SK-N-SH (cell line): ENCODE data around the gene LOXL4. TPM values are rescaled to one million over a fixed set of nuclear protein-coding genes. Genes with fewer than 3 reads are reported as not detected.

ENCODE experiments used
- CTCF ChIA-PET: fragments of 300-600, 350-600 bp; formaldehyde crosslinking; extraction: SDS; loops from one replicate; lab custom pipeline; 2021; lab: Yijun Ruan, JAX
- POLR2A ChIA-PET: fragments of 350-600 bp; sonication (Branson Sonifier 250); formaldehyde crosslinking; extraction: SDS; loops from one replicate; lab custom pipeline; 2020; ENCODE audit warnings: antibody characterized with exemption, inconsistent platforms; lab: Yijun Ruan, JAX
- DNase-seq: peaks from one replicate; pipeline ENCODE4 v3.0.0; 2012
- H2AFZ ChIP-seq: fragments of 200-600 bp; sonication (generic); 2 replicates; pipeline ENCODE4 v1.8.1; 2016; ENCODE audit warnings: antibody characterized with exemption, mild to moderate bottlenecking, low read depth
- H3F3A ChIP-seq: fragments of 200-600 bp; sonication (generic); replicated peaks from 2 replicates; pipeline ENCODE3; 2016; ENCODE audit warnings: antibody characterized with exemption, mild to moderate bottlenecking; ENCODE audit not compliant: insufficient read depth
- H3K27ac ChIP-seq, 2 experiments: fragments of 200-500 bp in 1 of 2; fragments of 200-600 bp in 1 of 2; sonication (Bioruptor generic) in 1 of 2; sonication (generic), shearing (Covaris generic) in 1 of 2; 2 replicates each; pipeline versions ENCODE4 v1.5.1 to v1.6.1; 2014 to 2016; ENCODE audit warnings: low read depth in 2 of 2, inconsistent platforms in 1 of 2, low read length in 1 of 2, mild to moderate bottlenecking in 1 of 2, mixed read lengths in 1 of 2
- H3K27me3 ChIP-seq: fragments of 200-600 bp; sonication (generic), shearing (Covaris generic); 2 replicates; pipeline ENCODE4 v1.6.1; 2016; ENCODE audit warnings: mixed run types; ENCODE audit not compliant: insufficient read depth
- H3K36me3 ChIP-seq, 2 experiments: fragments of 200-500 bp in 1 of 2; fragments of 200-600 bp in 1 of 2; sonication (Bioruptor generic) in 1 of 2; sonication (generic) in 1 of 2; replicated peaks in 1 of 2; 2 replicates each; pipeline versions ENCODE3 to v1.5.1; 2014 to 2016; ENCODE audit warnings: low read length in 1 of 2, mild to moderate bottlenecking in 1 of 2; ENCODE audit not compliant: insufficient read depth in 2 of 2, control insufficient read depth in 1 of 2
- H3K4me1 ChIP-seq, 2 experiments: fragments of 200-500 bp in 1 of 2; fragments of 200-600 bp in 1 of 2; sonication (Bioruptor generic) in 1 of 2; sonication (generic), shearing (Covaris generic) in 1 of 2; 2 replicates each; pipeline versions ENCODE4 v1.5.1 to v1.6.1; 2014 to 2016; ENCODE audit warnings: low read depth in 1 of 2, low read length in 1 of 2, mixed run types in 1 of 2; ENCODE audit not compliant: insufficient read depth in 2 of 2, control insufficient read depth in 1 of 2
- H3K4me2 ChIP-seq: fragments of 200-600 bp; sonication (generic), shearing (Covaris generic); 2 replicates; pipeline ENCODE4 v1.6.1; 2017; ENCODE audit warnings: mixed run types
- H3K4me3 ChIP-seq, 2 experiments: fragments of 200-500 bp in 1 of 2; fragments of 200-600 bp in 1 of 2; sonication (Bioruptor generic) in 1 of 2; sonication (generic), shearing (Covaris generic) in 1 of 2; 2 replicates each; pipeline versions ENCODE4 v1.5.1 to v1.8.1; 2014 to 2016; ENCODE audit warnings: low read depth in 2 of 2, inconsistent platforms in 1 of 2, low read length in 1 of 2, mild to moderate bottlenecking in 1 of 2, mixed read lengths in 1 of 2, moderate library complexity in 1 of 2
- H3K79me2 ChIP-seq: fragments of 200-600 bp; sonication (generic); 2 replicates; pipeline ENCODE4 v1.8.1; 2017; ENCODE audit warnings: mild to moderate bottlenecking; ENCODE audit not compliant: insufficient read depth
- H3K9ac ChIP-seq: fragments of 200-600 bp; sonication (generic); 2 replicates; pipeline ENCODE4 v1.6.1; 2017; ENCODE audit warnings: mixed run types
- H3K9me2 ChIP-seq: fragments of 200-600 bp; sonication (generic); 2 replicates; pipeline ENCODE4 v1.6.1; 2017; ENCODE audit warnings: mixed run types
- H3K9me3 ChIP-seq: fragments of 200-600 bp; sonication (generic); 2 replicates; pipeline ENCODE4 v1.6.1; 2017; ENCODE audit warnings: mixed run types, mild to moderate bottlenecking, moderate library complexity
- H4K20me1 ChIP-seq: fragments of 200-600 bp; sonication (generic); 2 replicates; pipeline ENCODE4 v1.6.1; 2017; ENCODE audit warnings: mild to moderate bottlenecking, mixed run types; ENCODE audit not compliant: insufficient read depth
- CHD2 ChIP-seq: fragments of 150-350 bp; IDR thresholded peaks from 2 replicates; pipeline ENCODE4 v1.6.1; 2018; ENCODE audit warnings: low read length; ENCODE audit not compliant: partially characterized antibody
- EP300 ChIP-seq, 2 experiments: IDR thresholded peaks; 2 replicates each; pipeline versions ENCODE4 v1.4.0 to v1.6.1; 2012; ENCODE audit warnings: borderline replicate concordance in 1 of 2, low read depth in 1 of 2, low read length in 1 of 2
- FOXJ3 ChIP-seq: sonication (generic); formaldehyde crosslinking; IDR thresholded peaks from 2 replicates; pipeline ENCODE4 v1.5.1; 2020; ENCODE audit warnings: mild to moderate bottlenecking, missing genetic modification reagents
- FOXM1 ChIP-seq: IDR thresholded peaks from 2 replicates; pipeline ENCODE4 v1.4.0; 2012; ENCODE audit warnings: low read depth, mild to moderate bottlenecking
- GABPA ChIP-seq: IDR thresholded peaks from 2 replicates; pipeline ENCODE4 v1.4.0; 2012; ENCODE audit warnings: low read depth, mild to moderate bottlenecking
- JUND ChIP-seq: IDR thresholded peaks from 2 replicates; pipeline ENCODE4 v1.4.0; 2012
- MEF2A ChIP-seq: IDR thresholded peaks from 2 replicates; pipeline ENCODE4 v1.4.0; 2012; ENCODE audit warnings: low read depth, borderline replicate concordance
- MXI1 ChIP-seq: IDR thresholded peaks from 2 replicates; pipeline ENCODE4 v1.6.1; 2012; ENCODE audit warnings: mild to moderate bottlenecking, low read depth, low read length, improper control_type of control experiment
- NFIC ChIP-seq: IDR thresholded peaks from 2 replicates; pipeline ENCODE4 v1.4.0; 2012; ENCODE audit warnings: borderline replicate concordance
- NRF1 ChIP-seq: IDR thresholded peaks from 2 replicates; pipeline ENCODE4 v1.6.1; 2012; ENCODE audit warnings: low read depth, mild to moderate bottlenecking, low read length
- POLR2AphosphoS5 ChIP-seq: IDR thresholded peaks from 2 replicates; pipeline ENCODE4 v1.6.1; 2012; ENCODE audit warnings: low read depth, low read length
- RCOR1 ChIP-seq: fragments of 150-350 bp; IDR thresholded peaks from 2 replicates; pipeline ENCODE4 v1.6.1; 2017; ENCODE audit warnings: antibody characterized with exemption, low read length
- SMC3 ChIP-seq: IDR thresholded peaks from 2 replicates; pipeline ENCODE4 v1.6.1; 2012; ENCODE audit warnings: low read depth, low read length, improper control_type of control experiment
- TAF1 ChIP-seq: IDR thresholded peaks from 2 replicates; pipeline ENCODE4 v1.6.1; 2012; ENCODE audit warnings: low read depth, mild to moderate bottlenecking, low read length, moderate library complexity, borderline replicate concordance
- TCF12 ChIP-seq: IDR thresholded peaks from 2 replicates; pipeline ENCODE4 v1.4.0; 2012
- WGBS: methylation state at CpG from one replicate; pipeline ENCODE4 v1.1.6; 2017; ENCODE audit warnings: low lambda C conversion rate; 5-methylcytosine and 5-hydroxymethylcytosine counted together
- polyA plus RNA-seq, 3 experiments: library from polyadenylated mRNA; depleted of rRNA; stranded (reverse); fragments of >200 nt; gene quantifications; 2 replicates each; pipeline ENCODE4 v1.2.3, GENCODE V29; 2012
- TF ChIP-seq, protein P1 (sequence below): IDR thresholded peaks from 2 replicates; pipeline ENCODE4 v1.4.0; 2012; ENCODE audit warnings: low read depth, borderline replicate concordance
- TF ChIP-seq, protein P2 (sequence below): IDR thresholded peaks from 2 replicates; pipeline ENCODE4 v1.4.0; 2012; ENCODE audit warnings: low read depth, borderline replicate concordance
- TF ChIP-seq, protein P3 (sequence below): IDR thresholded peaks from 2 replicates; pipeline ENCODE4 v1.6.1; 2012; ENCODE audit warnings: mild to moderate bottlenecking, low read depth, low read length, moderate library complexity
- TF ChIP-seq, protein P4 (sequence below): fragments of 200-600 bp; sonication (generic); IDR thresholded peaks from 2 replicates; pipeline ENCODE4 v1.6.1; 2017; ENCODE audit warnings: antibody characterized with exemption, mild to moderate bottlenecking, moderate library complexity

The LOXL4 gene
- polyA plus RNA-seq, 1 of the 3 experiments (the other 2 are of a cell fraction) = 1.7 TPM

- no peak overlapping the region for H3K4me3 ChIP-seq
- no peak overlapping the region for H3K27ac ChIP-seq
- no peak overlapping the region for H3K4me2 ChIP-seq
- peaks cover 38 to 56% of the 10 kb centered on the region in 2 experiments for H3K36me3 ChIP-seq
- no peak overlapping the region for H2AFZ ChIP-seq
- no peaks in the 10 kb centered on the region for H4K20me1 ChIP-seq
- ChIA-PET CTCF (no interaction called here), POLR2A (no interaction called here)
- peaks cover 3% of the 10 kb centered on the region for H3F3A ChIP-seq
- H3K4me1 ChIP-seq = 0 out of 4 replicates have a peak, but pooled peaks cover 0 to 6% of the 10 kb centered on the region in 2 experiments
- no peaks in the 10 kb centered on the region for H3K9me3 ChIP-seq
- H3K79me2 ChIP-seq = no peaks in the 10 kb centered on the region
- no peaks in the 10 kb centered on the region for H3K9me2 ChIP-seq
- no peak for DNase-seq
- 94% methylated on average over 5 of the region's 5 CpGs for WGBS
- no peak overlapping the region for H3K9ac ChIP-seq
- no peaks in the 10 kb centered on the region for H3K27me3 ChIP-seq
- TF ChIP-seq, protein P1, sequence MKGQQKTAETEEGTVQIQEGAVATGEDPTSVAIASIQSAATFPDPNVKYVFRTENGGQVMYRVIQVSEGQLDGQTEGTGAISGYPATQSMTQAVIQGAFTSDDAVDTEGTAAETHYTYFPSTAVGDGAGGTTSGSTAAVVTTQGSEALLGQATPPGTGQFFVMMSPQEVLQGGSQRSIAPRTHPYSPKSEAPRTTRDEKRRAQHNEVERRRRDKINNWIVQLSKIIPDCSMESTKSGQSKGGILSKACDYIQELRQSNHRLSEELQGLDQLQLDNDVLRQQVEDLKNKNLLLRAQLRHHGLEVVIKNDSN = no peak
- TF ChIP-seq POLR2AphosphoS5 (no peak), FOXJ3 (CRISPR knock-in tag) (no peak), CHD2 (no peak), JUND (no peak), SMC3 (no peak), MEF2A (no peak), TAF1 (no peak), GABPA (no peak), FOXM1 (no peak), NRF1 (no peak), RCOR1 (no peak), NFIC (no peak), EP300 (IDR thresholded peaks at IDR 0.05; ENCODE audit: borderline replicate concordance in 1 of 2, low read depth in 1 of 2, low read length in 1 of 2) (no peak), MXI1 (no peak), TCF12 (no peak)
- TF ChIP-seq, protein P2, sequence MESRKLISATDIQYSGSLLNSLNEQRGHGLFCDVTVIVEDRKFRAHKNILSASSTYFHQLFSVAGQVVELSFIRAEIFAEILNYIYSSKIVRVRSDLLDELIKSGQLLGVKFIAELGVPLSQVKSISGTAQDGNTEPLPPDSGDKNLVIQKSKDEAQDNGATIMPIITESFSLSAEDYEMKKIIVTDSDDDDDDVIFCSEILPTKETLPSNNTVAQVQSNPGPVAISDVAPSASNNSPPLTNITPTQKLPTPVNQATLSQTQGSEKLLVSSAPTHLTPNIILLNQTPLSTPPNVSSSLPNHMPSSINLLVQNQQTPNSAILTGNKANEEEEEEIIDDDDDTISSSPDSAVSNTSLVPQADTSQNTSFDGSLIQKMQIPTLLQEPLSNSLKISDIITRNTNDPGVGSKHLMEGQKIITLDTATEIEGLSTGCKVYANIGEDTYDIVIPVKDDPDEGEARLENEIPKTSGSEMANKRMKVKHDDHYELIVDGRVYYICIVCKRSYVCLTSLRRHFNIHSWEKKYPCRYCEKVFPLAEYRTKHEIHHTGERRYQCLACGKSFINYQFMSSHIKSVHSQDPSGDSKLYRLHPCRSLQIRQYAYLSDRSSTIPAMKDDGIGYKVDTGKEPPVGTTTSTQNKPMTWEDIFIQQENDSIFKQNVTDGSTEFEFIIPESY = no peak
- TF ChIP-seq, protein P3, sequence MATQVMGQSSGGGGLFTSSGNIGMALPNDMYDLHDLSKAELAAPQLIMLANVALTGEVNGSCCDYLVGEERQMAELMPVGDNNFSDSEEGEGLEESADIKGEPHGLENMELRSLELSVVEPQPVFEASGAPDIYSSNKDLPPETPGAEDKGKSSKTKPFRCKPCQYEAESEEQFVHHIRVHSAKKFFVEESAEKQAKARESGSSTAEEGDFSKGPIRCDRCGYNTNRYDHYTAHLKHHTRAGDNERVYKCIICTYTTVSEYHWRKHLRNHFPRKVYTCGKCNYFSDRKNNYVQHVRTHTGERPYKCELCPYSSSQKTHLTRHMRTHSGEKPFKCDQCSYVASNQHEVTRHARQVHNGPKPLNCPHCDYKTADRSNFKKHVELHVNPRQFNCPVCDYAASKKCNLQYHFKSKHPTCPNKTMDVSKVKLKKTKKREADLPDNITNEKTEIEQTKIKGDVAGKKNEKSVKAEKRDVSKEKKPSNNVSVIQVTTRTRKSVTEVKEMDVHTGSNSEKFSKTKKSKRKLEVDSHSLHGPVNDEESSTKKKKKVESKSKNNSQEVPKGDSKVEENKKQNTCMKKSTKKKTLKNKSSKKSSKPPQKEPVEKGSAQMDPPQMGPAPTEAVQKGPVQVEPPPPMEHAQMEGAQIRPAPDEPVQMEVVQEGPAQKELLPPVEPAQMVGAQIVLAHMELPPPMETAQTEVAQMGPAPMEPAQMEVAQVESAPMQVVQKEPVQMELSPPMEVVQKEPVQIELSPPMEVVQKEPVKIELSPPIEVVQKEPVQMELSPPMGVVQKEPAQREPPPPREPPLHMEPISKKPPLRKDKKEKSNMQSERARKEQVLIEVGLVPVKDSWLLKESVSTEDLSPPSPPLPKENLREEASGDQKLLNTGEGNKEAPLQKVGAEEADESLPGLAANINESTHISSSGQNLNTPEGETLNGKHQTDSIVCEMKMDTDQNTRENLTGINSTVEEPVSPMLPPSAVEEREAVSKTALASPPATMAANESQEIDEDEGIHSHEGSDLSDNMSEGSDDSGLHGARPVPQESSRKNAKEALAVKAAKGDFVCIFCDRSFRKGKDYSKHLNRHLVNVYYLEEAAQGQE = no peak
- TF ChIP-seq, protein P4, sequence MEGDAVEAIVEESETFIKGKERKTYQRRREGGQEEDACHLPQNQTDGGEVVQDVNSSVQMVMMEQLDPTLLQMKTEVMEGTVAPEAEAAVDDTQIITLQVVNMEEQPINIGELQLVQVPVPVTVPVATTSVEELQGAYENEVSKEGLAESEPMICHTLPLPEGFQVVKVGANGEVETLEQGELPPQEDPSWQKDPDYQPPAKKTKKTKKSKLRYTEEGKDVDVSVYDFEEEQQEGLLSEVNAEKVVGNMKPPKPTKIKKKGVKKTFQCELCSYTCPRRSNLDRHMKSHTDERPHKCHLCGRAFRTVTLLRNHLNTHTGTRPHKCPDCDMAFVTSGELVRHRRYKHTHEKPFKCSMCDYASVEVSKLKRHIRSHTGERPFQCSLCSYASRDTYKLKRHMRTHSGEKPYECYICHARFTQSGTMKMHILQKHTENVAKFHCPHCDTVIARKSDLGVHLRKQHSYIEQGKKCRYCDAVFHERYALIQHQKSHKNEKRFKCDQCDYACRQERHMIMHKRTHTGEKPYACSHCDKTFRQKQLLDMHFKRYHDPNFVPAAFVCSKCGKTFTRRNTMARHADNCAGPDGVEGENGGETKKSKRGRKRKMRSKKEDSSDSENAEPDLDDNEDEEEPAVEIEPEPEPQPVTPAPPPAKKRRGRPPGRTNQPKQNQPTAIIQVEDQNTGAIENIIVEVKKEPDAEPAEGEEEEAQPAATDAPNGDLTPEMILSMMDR = no peak
These were observed 31.1 kb downstream of the LOXL4 start for GRCh38 chr10:98236862-98237261.
